Gastrocnemius medialis (tissue), 4 donors: ENCODE measurements around the gene PTPRM.

ENCODE experiments used
- POLR2A ChIP-seq, 2 donors: fragments of 450-650 bp; IDR thresholded peaks; one replicate each; pipeline ENCODE4 v1.6.1; 2017; ENCODE audit warnings: antibody characterized with exemption in 2 of 2, mild to moderate bottlenecking in 2 of 2, moderate library complexity in 2 of 2
- TF ChIP-seq, protein P1 (sequence below), 5 experiments: fragments of 450-650 bp in 3 of 5; fragments of 200-600 bp in 2 of 5; sonication (generic) in 2 of 5; IDR thresholded peaks in 4 of 5; conservative IDR thresholded peaks in 1 of 5; 1 replicate in 4 of 5; 2 replicates in 1 of 5; pipeline ENCODE4 v1.5.1; 2016 to 2019; ENCODE audit warnings: antibody characterized with exemption in 5 of 5, mild to moderate bottlenecking in 3 of 5, moderate library complexity in 3 of 5

DNA sequence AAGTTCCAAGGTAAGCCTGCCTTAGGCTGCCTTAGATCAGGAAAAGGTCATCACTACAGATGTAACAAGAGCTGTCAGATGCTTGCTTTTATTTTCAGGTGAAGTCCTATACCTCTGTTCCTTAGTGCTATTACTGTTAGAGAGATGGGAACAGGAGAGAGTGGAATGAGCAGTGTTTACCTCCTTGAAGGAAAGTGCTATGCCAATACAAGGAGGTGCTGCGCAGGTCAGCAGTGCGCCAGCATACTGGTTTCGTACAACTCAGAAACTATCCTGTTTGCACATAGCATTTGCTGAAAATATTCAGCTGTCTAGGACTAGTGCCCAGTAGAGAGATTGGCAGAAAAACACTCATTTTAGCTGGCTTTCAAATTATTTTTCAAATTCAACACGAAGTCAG lies 629.1 kb downstream of the PTPRM start:
- no peak for TF ChIP-seq POLR2A (IDR thresholded peaks at IDR 0.05)
- TF ChIP-seq, protein P1, sequence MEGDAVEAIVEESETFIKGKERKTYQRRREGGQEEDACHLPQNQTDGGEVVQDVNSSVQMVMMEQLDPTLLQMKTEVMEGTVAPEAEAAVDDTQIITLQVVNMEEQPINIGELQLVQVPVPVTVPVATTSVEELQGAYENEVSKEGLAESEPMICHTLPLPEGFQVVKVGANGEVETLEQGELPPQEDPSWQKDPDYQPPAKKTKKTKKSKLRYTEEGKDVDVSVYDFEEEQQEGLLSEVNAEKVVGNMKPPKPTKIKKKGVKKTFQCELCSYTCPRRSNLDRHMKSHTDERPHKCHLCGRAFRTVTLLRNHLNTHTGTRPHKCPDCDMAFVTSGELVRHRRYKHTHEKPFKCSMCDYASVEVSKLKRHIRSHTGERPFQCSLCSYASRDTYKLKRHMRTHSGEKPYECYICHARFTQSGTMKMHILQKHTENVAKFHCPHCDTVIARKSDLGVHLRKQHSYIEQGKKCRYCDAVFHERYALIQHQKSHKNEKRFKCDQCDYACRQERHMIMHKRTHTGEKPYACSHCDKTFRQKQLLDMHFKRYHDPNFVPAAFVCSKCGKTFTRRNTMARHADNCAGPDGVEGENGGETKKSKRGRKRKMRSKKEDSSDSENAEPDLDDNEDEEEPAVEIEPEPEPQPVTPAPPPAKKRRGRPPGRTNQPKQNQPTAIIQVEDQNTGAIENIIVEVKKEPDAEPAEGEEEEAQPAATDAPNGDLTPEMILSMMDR (IDR thresholded peaks at IDR 0.05 in 4 of 5, conservative IDR thresholded peaks at IDR 0.05 in 1 of 5), result no peak
